Liver (tissue), 3 donors: ENCODE results near the gene DST.

Experiments used
- TAF1 ChIP-seq: conservative IDR thresholded peaks from 2 replicates; pipeline ENCODE4 v1.6.1; 2016; ENCODE audit warnings: antibody characterized with exemption, mild to moderate bottlenecking
- TF ChIP-seq, protein P1 (sequence below): fragments of 150-350 bp; IDR thresholded peaks from 2 replicates; pipeline ENCODE4 v1.5.1; 2017; ENCODE audit warnings: improper control_type of control experiment, low read depth, low read length; ENCODE audit not compliant: missing input control
- donor health status: healthy.
- donor health status: healthy.

DNA sequence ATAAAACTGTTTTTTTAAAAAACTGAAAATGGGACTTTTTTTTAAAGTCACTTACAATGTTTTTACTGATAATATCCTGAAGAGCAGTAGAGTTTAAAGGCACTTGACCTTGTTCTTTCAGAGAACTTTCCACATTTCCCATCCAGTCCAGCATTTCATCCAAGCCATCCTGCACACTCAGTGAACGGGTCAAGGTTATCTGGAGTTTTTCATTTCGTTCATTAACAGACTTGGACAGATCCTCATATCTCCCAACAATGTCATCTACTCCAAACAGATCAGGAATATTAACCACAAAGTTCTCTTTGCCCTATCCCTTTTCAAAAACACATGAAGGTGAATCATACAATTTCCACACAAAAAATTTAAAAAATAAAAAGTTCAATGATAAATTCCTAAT is 69.1 kb downstream of the DST start:
- TF ChIP-seq, protein P1, sequence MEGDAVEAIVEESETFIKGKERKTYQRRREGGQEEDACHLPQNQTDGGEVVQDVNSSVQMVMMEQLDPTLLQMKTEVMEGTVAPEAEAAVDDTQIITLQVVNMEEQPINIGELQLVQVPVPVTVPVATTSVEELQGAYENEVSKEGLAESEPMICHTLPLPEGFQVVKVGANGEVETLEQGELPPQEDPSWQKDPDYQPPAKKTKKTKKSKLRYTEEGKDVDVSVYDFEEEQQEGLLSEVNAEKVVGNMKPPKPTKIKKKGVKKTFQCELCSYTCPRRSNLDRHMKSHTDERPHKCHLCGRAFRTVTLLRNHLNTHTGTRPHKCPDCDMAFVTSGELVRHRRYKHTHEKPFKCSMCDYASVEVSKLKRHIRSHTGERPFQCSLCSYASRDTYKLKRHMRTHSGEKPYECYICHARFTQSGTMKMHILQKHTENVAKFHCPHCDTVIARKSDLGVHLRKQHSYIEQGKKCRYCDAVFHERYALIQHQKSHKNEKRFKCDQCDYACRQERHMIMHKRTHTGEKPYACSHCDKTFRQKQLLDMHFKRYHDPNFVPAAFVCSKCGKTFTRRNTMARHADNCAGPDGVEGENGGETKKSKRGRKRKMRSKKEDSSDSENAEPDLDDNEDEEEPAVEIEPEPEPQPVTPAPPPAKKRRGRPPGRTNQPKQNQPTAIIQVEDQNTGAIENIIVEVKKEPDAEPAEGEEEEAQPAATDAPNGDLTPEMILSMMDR: no peak
- TF ChIP-seq TAF1: no peak
